Fibroblast of upper back skin (primary cell): ENCODE measurements around the gene CLEC16A.

Source experiments
- DNase-seq: peaks from one replicate; pipeline ENCODE4 v3.0.0-alpha.2; 2013

Gene CLEC16A

GRCh38 chr16:11128211-11129141, 184.1 kb downstream of the CLEC16A start:
- DNase-seq, result peak; percentile 69

GRCh38 chr16:11129378-11129781, 185.0 kb downstream of the CLEC16A start:
- DNase-seq, result peak; percentile 91

GRCh38 chr16:11130978-11131665, 186.8 kb downstream of the CLEC16A start:
- DNase-seq, result no peak

GRCh38 chr16:11131706-11132105, 187.3 kb downstream of the CLEC16A start:
- no peak for DNase-seq

DNA sequence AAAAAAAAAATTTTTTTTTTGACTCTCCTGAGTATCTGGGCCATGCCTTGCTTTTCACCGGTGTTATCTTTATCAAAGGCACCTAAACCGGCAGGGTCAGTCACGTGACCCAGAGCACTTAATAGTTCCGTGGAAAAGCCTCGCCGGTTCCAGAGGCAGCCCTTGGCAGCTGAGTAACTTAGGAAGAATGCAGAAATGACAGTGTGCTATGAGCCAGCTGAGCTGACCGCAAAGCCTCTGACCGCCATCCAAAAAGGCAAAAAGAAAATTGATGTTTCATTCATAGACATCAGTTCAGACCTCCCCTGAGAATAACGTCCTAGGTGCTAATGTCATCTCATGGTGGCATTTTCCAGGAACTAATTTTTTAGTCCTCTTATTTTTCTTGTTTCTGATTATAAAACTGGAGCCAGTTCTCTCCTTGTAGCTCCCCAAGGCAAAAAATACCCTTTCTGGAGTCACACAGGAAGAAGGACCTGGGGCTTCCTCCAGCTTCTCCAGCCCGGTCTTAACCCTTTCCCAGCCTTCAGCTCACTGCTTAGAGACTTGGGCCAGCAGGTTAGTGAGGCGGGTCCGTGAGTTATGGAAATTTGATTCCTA, 189.1 kb downstream of the CLEC16A start:
- peak; percentile 96 for DNase-seq

- DNase-seq, result no peak
These were observed 190.5 kb downstream of the CLEC16A start for GRCh38 chr16:11134722-11135463.

- DNase-seq, result peak; percentile 20
These were observed 191.2 kb downstream of the CLEC16A start for GRCh38 chr16:11135464-11135973.

- peak; percentile 48 for DNase-seq
These were observed 192.2 kb downstream of the CLEC16A start for GRCh38 chr16:11136600-11136999.

DNA sequence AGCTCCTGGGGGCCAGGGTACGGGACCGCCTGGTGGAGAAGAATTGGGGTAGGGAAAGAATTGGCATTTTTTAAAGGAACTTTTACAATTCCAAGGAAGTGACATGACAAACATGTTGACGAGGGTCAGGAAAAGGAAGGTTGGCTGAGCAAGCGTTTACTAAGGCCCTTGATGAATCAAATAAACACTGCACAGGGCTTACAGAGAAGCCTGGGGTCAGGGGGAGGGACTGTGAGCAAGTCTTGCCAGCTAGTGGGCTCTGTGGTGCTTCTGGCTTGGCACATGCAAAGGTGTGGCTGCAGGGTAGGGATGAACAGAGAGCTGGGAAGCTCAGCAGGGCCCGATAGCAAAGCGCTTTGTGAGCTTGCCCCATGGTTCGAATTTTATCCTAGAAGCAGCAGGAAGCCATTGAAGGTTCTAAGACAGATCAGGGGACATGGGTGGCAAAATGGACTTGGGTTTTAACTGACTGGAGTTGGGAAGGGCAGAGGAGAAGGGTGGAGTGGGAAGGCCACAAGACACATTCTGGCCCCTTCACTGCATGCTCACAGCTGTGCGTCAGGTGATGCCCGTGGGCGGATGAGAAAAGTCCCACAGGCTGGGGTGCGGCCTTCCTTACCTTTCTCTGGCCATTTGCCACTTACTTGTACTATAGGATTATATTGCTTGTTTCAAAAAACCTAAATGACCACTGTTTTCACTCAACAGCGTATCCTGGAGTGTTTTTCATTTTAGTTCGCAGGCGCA, 193.8 kb downstream of the CLEC16A start:
- no peak for DNase-seq

GRCh38 chr16:11138769-11139325, 194.5 kb downstream of the CLEC16A start:
- DNase-seq, result no peak

DNA sequence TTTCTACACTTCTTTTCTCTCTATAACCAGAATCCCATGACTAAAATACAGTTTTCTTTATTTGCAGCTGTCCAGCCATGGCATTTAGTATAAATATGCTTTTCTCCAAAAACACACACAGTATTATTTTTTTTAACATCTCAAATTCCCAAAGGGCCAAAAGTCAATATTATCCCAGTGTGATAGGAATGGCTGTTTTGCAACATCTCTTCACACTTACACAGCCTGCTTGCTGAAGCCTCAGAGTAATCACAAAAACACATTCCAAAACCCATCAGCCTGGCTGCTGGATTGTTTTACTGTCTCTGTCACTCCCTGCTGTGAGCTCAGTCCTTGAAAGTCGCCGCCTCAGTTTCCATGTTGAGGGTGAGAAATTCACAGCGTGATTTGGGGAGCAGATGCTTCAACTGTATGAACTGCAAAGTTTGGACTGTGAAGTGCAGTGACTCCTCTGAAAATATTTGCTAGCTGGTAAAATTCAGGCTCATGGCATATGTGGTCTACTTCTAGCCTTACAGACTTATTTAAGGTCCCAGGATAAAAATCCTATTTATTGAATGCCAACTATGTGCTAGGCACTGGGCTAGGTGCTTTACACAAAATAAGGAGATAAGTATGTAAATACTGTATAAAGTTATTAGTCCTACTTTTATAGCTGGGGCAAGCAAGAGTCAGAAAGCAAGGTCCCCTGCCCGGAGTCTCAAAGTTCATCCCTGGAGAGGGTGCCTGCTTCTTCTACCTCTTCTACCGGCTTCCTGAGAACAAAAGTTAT, 195.1 kb downstream of the CLEC16A start:
- peak; percentile 65 for DNase-seq

DNA sequence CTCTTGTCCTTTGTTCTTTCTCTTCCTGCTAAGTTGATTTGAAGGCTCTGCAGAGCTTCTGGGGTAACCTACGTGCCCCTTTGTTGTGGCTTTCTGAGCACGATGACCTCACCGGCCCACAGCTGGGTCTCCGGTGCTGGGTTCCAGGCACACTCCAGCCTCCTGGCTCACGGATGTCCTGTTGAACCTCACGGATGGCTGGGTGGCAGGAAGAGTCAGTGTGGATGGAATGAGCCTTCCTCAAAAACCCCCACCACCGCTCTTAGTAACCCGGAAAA, 195.7 kb downstream of the CLEC16A start:
- no peak for DNase-seq

- DNase-seq, result no peak
These were observed 196.1 kb downstream of the CLEC16A start for GRCh38 chr16:11140466-11140865.

GRCh38 chr16:11140867-11141266, 196.5 kb downstream of the CLEC16A start:
- DNase-seq, result no peak

DNA sequence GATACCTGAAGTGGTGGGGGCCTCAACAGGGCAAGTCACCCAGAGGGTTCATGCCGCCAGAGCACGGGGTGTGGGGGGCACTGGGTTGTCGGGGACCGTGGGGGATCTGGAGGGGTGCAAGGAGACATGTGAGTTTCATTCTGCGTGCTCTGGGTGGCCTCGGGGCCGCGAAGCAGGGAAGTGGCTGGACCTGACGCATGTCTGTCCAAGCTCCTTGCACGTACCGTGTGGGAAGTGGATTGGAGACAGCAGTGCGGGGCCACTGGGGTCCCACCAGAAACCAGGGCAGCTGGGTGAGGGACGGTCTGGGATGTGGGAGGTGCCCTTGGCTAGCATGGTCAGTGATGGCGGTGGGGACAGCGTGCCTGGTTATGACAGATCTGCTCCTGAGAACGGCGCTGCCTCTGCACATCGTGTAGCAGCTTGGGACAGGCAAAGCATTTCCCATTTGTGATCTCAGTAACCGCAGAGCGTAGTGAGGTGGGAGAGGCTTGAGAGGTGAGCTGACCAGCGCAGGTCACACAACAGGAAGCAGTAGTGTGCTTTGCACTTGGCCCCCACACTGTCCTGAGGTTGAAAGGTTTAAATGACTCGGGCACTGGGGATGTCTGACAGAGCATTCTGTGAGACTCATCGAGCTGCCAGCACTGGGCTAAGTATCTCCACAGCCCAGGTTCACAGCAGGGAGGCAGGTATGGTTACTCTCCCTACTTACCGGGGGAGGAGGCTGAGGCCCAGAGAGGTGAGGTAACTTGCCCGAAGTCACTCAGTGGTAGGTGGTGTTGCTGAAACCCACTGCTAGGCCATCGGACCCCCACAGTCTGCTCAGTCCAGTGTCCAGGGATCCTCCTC, 197.3 kb downstream of the CLEC16A start:
- no peak for DNase-seq

DNA sequence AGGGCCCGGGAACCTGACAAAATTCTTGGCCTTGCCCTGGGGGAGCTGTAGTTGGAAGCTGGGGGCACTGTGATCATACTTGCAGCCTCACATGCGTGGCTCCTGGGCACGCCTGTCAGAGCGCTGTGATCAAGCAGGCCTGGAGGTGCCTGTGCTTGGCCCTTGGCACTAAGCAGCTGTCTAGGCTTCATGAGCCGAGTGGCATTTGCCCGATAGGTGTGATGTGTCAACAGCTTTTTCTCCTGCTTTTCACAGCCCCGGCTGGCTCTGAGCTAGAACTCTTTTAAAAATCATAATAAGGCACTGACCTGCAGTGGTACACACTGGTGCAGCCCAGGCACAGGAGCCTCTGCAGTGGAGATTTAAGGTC, 197.9 kb downstream of the CLEC16A start:
- no peak for DNase-seq

DNA sequence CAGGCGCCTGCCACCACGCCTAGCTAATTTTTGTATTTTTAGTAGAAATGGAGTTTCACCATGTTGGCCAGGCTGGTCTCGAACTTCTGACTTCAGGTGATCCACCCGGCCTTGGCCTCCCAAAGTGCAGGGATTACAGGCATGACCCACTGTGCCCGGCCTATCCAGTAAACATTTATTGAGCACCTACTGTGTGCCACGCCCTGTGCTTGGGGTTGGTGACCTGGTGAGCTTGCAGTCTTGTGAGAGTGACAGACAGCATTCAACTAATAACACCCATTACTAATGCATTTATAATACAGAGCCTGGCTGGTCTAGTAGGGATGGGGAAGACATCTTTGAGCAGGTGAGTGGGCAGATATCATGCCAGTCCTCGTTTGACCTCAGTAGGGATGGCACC, 198.6 kb downstream of the CLEC16A start:
- DNase-seq, result no peak

GRCh38 chr16:11143372-11144035, 199.1 kb downstream of the CLEC16A start:
- DNase-seq, result no peak

GRCh38 chr16:11144122-11144521, 199.8 kb downstream of the CLEC16A start:
- no peak for DNase-seq
